A549 (cell line): ENCODE data around the gene FCAMR. TPM values are rescaled to one million over a fixed set of nuclear protein-coding genes. Genes with fewer than 3 reads are reported as not detected.

Experiments
- ATAC-seq, 2 experiments: fragments of 200-7000 bp in 1 of 2; fragments of >200 bp in 1 of 2; cut with Nextera tagmentation in 1 of 2; cut with Tn5 transposase in 1 of 2; 3 replicates each; pipeline versions ENCODE4 v1.8.0 to v1.9.1; 2018 to 2020; ENCODE audit warnings: mild to moderate bottlenecking in 1 of 2, moderate library complexity in 1 of 2
- CTCF ChIA-PET: fragments of 300-600 bp; sonication (Branson Sonifier 250); formaldehyde crosslinking; extraction: SDS; loops from one replicate; lab custom pipeline; 2021; ENCODE audit warnings: antibody characterized with exemption, inconsistent platforms; lab: Yijun Ruan, JAX
- POLR2A ChIA-PET: fragments of 350-600 bp; formaldehyde crosslinking; extraction: SDS; loops from one replicate; lab custom pipeline; 2021; ENCODE audit warnings: antibody characterized with exemption, inconsistent platforms; lab: Yijun Ruan, JAX
- DNase-seq, 2 experiments: peaks; one replicate each; pipeline versions ENCODE4 v3.0.0 to v3.0.0-alpha.2; 2011 to 2016; ENCODE audit warnings: low read depth in 1 of 2, low spot score in 1 of 2
- FAIRE-seq: peaks from 2 replicates; lab custom pipeline; 2011; peaks lifted over from hg19 to GRCh38; lab: Jason Lieb, UNC
- H3K27ac ChIP-seq, 2 experiments: fragments of >200 bp; sonication (Bioruptor Twin); formaldehyde crosslinking; 3 replicates each; pipeline ENCODE4 v1.5.1; 2016 to 2017
- H3K4me1 ChIP-seq: fragments of >200 bp; sonication (Bioruptor Twin); formaldehyde crosslinking; 3 replicates; pipeline ENCODE4 v1.6.1; 2016
- H3K4me2 ChIP-seq: fragments of >200 bp; sonication (Bioruptor Twin); formaldehyde crosslinking; 3 replicates; pipeline ENCODE4 v1.6.1; 2016
- H3K4me3 ChIP-seq: fragments of >200 bp; sonication (Bioruptor Twin); formaldehyde crosslinking; 3 replicates; pipeline ENCODE4 v1.5.1; 2016
- H3K9me3 ChIP-seq: fragments of >200 bp; sonication (Bioruptor Twin); formaldehyde crosslinking; 3 replicates; pipeline ENCODE4 v1.6.1; 2016
- ATOH8 ChIP-seq: fragments of 250-450 bp; sonication (Bioruptor Pico); IDR thresholded peaks from 2 replicates; pipeline ENCODE4 v1.5.0; 2020; ENCODE audit warnings: low read depth, mild to moderate bottlenecking, moderate library complexity
- BCL3 ChIP-seq: fragments of >200 bp; sonication (Bioruptor Twin); formaldehyde crosslinking; IDR thresholded peaks from 3 replicates; pipeline ENCODE4 v1.6.1; 2016
- BHLHE40 ChIP-seq: IDR thresholded peaks from 2 replicates; pipeline ENCODE4 v1.6.1; 2012; ENCODE audit warnings: low read depth, low read length, inconsistent platforms
- CBX8 ChIP-seq: fragments of 200-600 bp; sonication (generic); IDR thresholded peaks from 2 replicates; pipeline ENCODE4 v1.6.1; 2016
- EP300 ChIP-seq, 2 experiments: fragments of >200 bp; sonication (Bioruptor Twin); formaldehyde crosslinking; IDR thresholded peaks; 2 replicates in 1 of 2; 3 replicates in 1 of 2; pipeline ENCODE4 v1.6.1; 2016 to 2017
- FOSB ChIP-seq: fragments of 250-450 bp; sonication (Bioruptor Pico); IDR thresholded peaks from 2 replicates; pipeline ENCODE4 v1.5.0; 2020; ENCODE audit warnings: mild to moderate bottlenecking, moderate library complexity
- FOXS1 ChIP-seq: fragments of 250-450 bp; sonication (Bioruptor Pico); IDR thresholded peaks from 2 replicates; pipeline ENCODE4 v1.5.0; 2020; ENCODE audit warnings: mild to moderate bottlenecking, moderate library complexity
- HES2 ChIP-seq: fragments of >200 bp; sonication (Bioruptor Twin); formaldehyde crosslinking; IDR thresholded peaks from 2 replicates; pipeline ENCODE4 v1.6.1; 2016
- HOXB13 ChIP-seq: fragments of 250-450 bp; sonication (Bioruptor Pico); IDR thresholded peaks from 2 replicates; pipeline ENCODE4 v1.5.0; 2020; ENCODE audit warnings: low read depth, mild to moderate bottlenecking, moderate library complexity
- JUN ChIP-seq, 2 experiments: fragments of >200 bp; sonication (Bioruptor Twin); formaldehyde crosslinking; IDR thresholded peaks; 2 replicates in 1 of 2; 3 replicates in 1 of 2; pipeline ENCODE4 v1.6.1; 2016 to 2017
- KDM1A ChIP-seq: fragments of 200-600 bp; sonication (generic); IDR thresholded peaks from 2 replicates; pipeline ENCODE4 v1.6.1; 2016; ENCODE audit warnings: low read depth, mild to moderate bottlenecking
- KDM5A ChIP-seq: fragments of 200-600 bp; sonication (generic); IDR thresholded peaks from 2 replicates; pipeline ENCODE4 v1.6.1; 2016; ENCODE audit warnings: antibody characterized with exemption, mild to moderate bottlenecking
- MAX ChIP-seq: IDR thresholded peaks from 2 replicates; pipeline ENCODE4 v1.6.1; 2012
- NFE2L2 ChIP-seq: fragments of 150-350 bp; conservative IDR thresholded peaks from 2 replicates; pipeline ENCODE4 v1.6.1; 2014; ENCODE audit warnings: low read length
- PHF8 ChIP-seq: fragments of 200-600 bp; sonication (generic); IDR thresholded peaks from 2 replicates; pipeline ENCODE4 v1.6.1; 2016; ENCODE audit warnings: low read depth, mild to moderate bottlenecking, antibody characterized with exemption, moderate library complexity, borderline replicate concordance
- RAD21 ChIP-seq, 2 experiments: fragments of >200 bp in 1 of 2; sonication (Bioruptor Twin) in 1 of 2; formaldehyde crosslinking in 1 of 2; IDR thresholded peaks in 1 of 2; conservative IDR thresholded peaks in 1 of 2; 2 replicates in 1 of 2; 3 replicates in 1 of 2; pipeline ENCODE4 v1.6.1; 2012 to 2018; ENCODE audit warnings: inconsistent platforms in 1 of 2
- RCOR1 ChIP-seq: fragments of 150-350 bp; IDR thresholded peaks from 2 replicates; pipeline ENCODE4 v1.6.1; 2014; ENCODE audit warnings: antibody characterized with exemption, low read length, low read depth
- RNF2 ChIP-seq: fragments of 200-600 bp; sonication (generic); IDR thresholded peaks from 2 replicates; pipeline ENCODE4 v1.6.1; 2016; ENCODE audit warnings: low read depth, mild to moderate bottlenecking, antibody characterized with exemption, moderate library complexity, borderline replicate concordance
- SMC3 ChIP-seq: fragments of >200 bp; sonication (Bioruptor Twin); formaldehyde crosslinking; IDR thresholded peaks from 3 replicates; pipeline ENCODE4 v1.6.1; 2018; ENCODE audit warnings: inconsistent platforms
- TP53 ChIP-seq: fragments of 250-450 bp; sonication (Bioruptor Pico); IDR thresholded peaks from 2 replicates; pipeline ENCODE4 v1.5.0; 2021; ENCODE audit warnings: mild to moderate bottlenecking, moderate library complexity
- USF2 ChIP-seq: fragments of 450-650 bp; IDR thresholded peaks from 2 replicates; pipeline ENCODE4 v1.6.1; 2014; ENCODE audit warnings: antibody characterized with exemption
- ZFP36 ChIP-seq: fragments of 450-650 bp; IDR thresholded peaks from 2 replicates; pipeline ENCODE4 v1.6.1; 2014; ENCODE audit warnings: borderline replicate concordance; ENCODE audit not compliant: partially characterized antibody
- WGBS: methylation state at CpG from one replicate; pipeline ENCODE4 v1.1.6; 2017; ENCODE audit errors: missing lambda C conversion rate; 5-methylcytosine and 5-hydroxymethylcytosine counted together
- polyA plus RNA-seq, 4 experiments: library from polyadenylated mRNA; depleted of rRNA in 3 of 4; stranded (reverse); fragments of >200 nt; fragmentation: RNase III in 1 of 4; extraction: RNeasy Plus Mini Kit Qiagen cat#74134 plus additional on column Dnase treatment in 1 of 4; gene quantifications; 2 replicates in 3 of 4; 3 replicates in 1 of 4; pipeline ENCODE4 v1.2.3, GENCODE V29; 2011 to 2017

Gene FCAMR
- polyA plus RNA-seq, 2 of the 4 experiments (the other 2 are of a cell fraction) = not detected

DNA sequence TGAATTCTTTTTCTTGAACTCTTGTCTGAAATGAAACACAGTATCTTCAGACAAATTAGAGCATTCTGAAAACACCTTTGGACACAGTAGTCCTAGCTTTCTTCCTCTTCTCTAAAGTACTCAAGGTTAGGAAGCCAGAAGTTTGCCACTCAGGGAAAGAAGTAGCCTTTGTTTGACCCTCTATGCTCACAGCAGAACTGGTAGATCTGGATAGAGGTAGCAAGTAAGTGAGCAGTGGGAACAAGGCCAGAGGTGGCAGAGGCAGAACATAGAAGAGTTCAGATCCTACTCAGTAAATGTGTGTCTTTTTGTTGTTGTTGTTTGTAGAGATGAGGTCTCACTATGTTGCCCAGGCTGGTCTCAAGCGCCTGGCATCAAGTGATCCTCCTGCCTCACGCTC lies 16.6 kb downstream of the FCAMR start:
- no peak for FAIRE-seq
- WGBS = 92% methylated on average over 2 of the region's 2 CpGs
- Histone ChIP-seq H3K4me2 (no peak overlapping the region), H3K4me1 (peaks cover 26% of the 10 kb centered on the region), H3K27ac (peak overlapping the region in 1 of 2 experiments; percentile 86; a peak in 1 of 6 replicates), H3K4me3 (no peak overlapping the region), H3K9me3 (0 out of 3 replicates have a peak, but pooled peaks cover 5% of the 10 kb centered on the region)
- ChIA-PET CTCF (interaction anchor here (1.2 to 2.8 kb wide), 2 partner anchors 29 to 463 kb away, joined by 4 to 8 read pairs; no protein-coding TSS in a partner anchor), POLR2A (no interaction called here)
- DNase-seq = no peak
- no peak for ATAC-seq
- TF ChIP-seq KDM5A (no peak), BHLHE40 (no peak), NFE2L2 (no peak), RCOR1 (no peak), BCL3 (no peak), FOSB (CRISPR knock-in tag) (no peak), FOXS1 (CRISPR knock-in tag) (no peak), ATOH8 (CRISPR knock-in tag) (no peak), TP53 (CRISPR knock-in tag) (no peak), ZFP36 (no peak), RNF2 (no peak), HOXB13 (CRISPR knock-in tag) (no peak), HES2 (no peak)

DNA sequence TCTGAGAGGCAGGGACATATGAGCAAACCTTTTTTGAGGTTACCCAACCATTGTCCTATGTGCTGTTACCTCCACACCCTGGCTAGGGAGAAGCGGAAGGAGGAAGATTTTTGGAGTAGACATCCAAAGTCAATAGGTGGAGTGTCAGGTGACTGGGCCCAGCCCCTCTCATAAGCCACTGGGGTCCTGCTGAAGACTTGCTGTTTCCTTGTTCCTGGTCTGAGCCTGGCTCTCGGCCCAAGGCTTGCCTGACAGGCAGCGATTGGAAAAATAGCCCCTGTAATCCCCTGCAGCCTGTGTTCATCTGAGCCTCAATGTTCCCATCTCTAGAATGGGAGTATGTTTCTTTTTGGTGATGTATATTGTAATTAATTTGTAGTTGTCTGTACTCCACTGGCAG lies 17.1 kb downstream of the FCAMR start:
- 88% methylated on average over 3 of the region's 3 CpGs for WGBS
- ATAC-seq (no peak), DNase-seq (no peak), FAIRE-seq (no peak)
- Histone ChIP-seq H3K4me1 (peaks cover 26% of the 10 kb centered on the region), H3K4me3 (no peak overlapping the region), H3K9me3 (0 out of 3 replicates have a peak, but pooled peaks cover 5% of the 10 kb centered on the region), H3K27ac (peak overlapping the region in 1 of 2 experiments; percentile 86; a peak in 5 of 6 replicates), H3K4me2 (no peak overlapping the region)
- no peak for TF ChIP-seq MAX
- TF ChIP-seq KDM1A = 0 out of 2 replicates have a peak, but pooled peaks have one; percentile 43
- TF ChIP-seq CBX8 = no peak
- TF ChIP-seq RAD21 (conservative IDR thresholded peaks at IDR 0.05 in 1 of 2, IDR thresholded peaks at IDR 0.05 in 1 of 2) = no peak
- no peak for TF ChIP-seq EP300 (IDR thresholded peaks at IDR 0.05)
- TF ChIP-seq USF2 = no peak
- TF ChIP-seq SMC3 = no peak
- CTCF ChIA-PET = interaction anchor here (1.3 to 3.1 kb wide), 5 partner anchors 9 to 41 kb away, joined by 3 to 10 read pairs (median 8); partner anchors contain the start of gene FCAMR
- POLR2A ChIA-PET = no interaction called here

GRCh38 chr1:206952171-206952570 lies 18.1 kb downstream of the FCAMR start:
- WGBS = 9% methylated on average over 4 of the region's 4 CpGs
- ChIA-PET POLR2A (no interaction called here), CTCF (interaction anchor here (0.8 to 3.1 kb wide), 9 partner anchors 10 to 85 kb away, joined by 3 to 10 read pairs (median 4); partner anchors contain the start of gene FCAMR)
- FAIRE-seq = no peak
- H3K4me3 ChIP-seq = 0 out of 3 replicates have a peak overlapping the region, but pooled peaks have one; percentile 8
- ATAC-seq = peak; percentile 71 to 77; a peak in 5 of 6 replicates
- H3K4me1 ChIP-seq = peaks cover 26% of the 10 kb centered on the region
- peak overlapping the region; percentile 75 for H3K4me2 ChIP-seq
- 0 out of 3 replicates have a peak, but pooled peaks cover 5% of the 10 kb centered on the region for H3K9me3 ChIP-seq
- no peak for TF ChIP-seq JUN (IDR thresholded peaks at IDR 0.05)
- TF ChIP-seq MAX = peak; percentile 55; the same call in 1 of the 2 replicates
- no peak for TF ChIP-seq PHF8
- TF ChIP-seq BCL3 = no peak
- DNase-seq = peak; percentile 33 to 48
- H3K27ac ChIP-seq = peak overlapping the region; percentile 79 to 86
